Breast epithelium (tissue), 3 donors: ENCODE measurements around the gene SFMBT2.

Source experiments
- CTCF ChIP-seq, 3 donors: fragments of 450-650 bp; IDR thresholded peaks; one replicate each; pipeline ENCODE4 v1.5.1; 2016 to 2017; ENCODE audit warnings: antibody characterized with exemption in 3 of 3, mild to moderate bottlenecking in 3 of 3, moderate library complexity in 3 of 3
- POLR2A ChIP-seq: fragments of 450-650 bp; IDR thresholded peaks from one replicate; pipeline ENCODE4 v1.6.1; 2016; ENCODE audit warnings: antibody characterized with exemption, mild to moderate bottlenecking, moderate library complexity

DNA sequence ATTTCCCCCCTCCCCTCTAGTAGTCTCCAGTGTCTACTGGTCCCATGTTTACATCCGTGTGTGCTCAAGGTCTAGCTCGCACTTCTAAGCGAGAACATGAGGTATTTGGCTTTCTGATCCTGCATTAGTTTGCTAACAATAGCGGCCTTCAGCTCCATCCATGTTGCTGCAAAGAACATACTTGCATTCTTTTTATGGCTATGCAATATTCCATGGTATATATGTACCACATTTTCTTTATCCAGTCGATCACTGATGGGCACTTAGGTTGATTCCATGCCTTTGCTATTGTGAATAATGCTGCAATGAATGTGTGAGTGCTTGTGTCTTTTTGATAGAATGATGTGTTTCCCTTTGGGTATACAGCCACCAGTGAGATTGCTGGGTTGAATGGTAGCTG is 160.6 kb downstream of the SFMBT2 start:
- no peak for TF ChIP-seq POLR2A
- TF ChIP-seq CTCF (IDR thresholded peaks at IDR 0.05): no peak
